Measurements from ENCODE around the gene MAFF.

The MAFF gene

DNA sequence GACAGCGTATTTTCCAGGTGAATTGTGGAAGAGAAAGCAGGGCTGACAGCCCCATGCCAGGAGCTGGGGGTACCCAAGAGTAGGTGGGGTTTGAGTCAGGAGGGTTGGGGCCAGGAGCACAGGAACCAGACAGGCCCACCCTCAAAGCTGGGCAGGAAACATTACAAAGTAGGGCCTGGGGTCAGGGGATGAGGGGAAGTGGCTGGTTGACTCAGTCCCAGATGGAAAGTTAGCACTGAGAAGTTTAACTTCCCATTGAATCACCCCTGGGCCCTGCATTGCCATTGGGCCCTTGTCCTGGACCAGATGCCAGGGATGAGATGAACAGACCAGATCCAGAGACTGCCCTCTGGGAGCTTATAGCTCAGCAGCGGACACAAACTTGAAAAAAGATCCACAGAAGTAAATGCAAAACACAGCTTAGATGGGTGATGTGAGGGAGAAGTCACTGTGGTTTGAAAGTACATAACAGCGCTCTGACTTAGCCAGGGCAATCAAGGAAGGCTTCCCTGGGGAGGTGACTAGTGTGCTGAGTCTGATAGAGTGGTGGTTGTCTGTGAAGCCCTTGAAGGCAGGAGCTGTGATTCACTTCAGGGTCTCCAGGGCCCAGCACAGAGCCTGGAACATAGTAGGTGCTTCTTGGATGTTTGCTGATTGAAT is 2.2 kb downstream of the MAFF start:
- Histone ChIP-seq H3K4me1 (ENCODE audit: low read depth, poor library complexity, severe bottlenecking) (peaks cover 39% of the 10 kb centered on the region), H4K20me1 (ENCODE audit: insufficient read depth) (no peaks in the 10 kb centered on the region), H3K9ac (no peak overlapping the region), H3K27me3 (ENCODE audit: insufficient read depth, low read depth) (no peaks in the 10 kb centered on the region), H3K4me2 (peak overlapping the region; percentile 98), H3K36me3 (ENCODE audit: insufficient read depth) (no peaks in the 10 kb centered on the region), H3K27ac (no peak overlapping the region), H2AFZ (ENCODE audit: low read depth) (no peak overlapping the region), H3K79me2 (ENCODE audit: insufficient read depth, low read depth) (no peaks in the 10 kb centered on the region; the same call in 1 of the 2 replicates), H3K4me3 (IDR thresholded peaks at IDR 0.05; ENCODE audit: insufficient read depth, low read depth, low read length) (no peak overlapping the region)
- TF ChIP-seq, protein P1, sequence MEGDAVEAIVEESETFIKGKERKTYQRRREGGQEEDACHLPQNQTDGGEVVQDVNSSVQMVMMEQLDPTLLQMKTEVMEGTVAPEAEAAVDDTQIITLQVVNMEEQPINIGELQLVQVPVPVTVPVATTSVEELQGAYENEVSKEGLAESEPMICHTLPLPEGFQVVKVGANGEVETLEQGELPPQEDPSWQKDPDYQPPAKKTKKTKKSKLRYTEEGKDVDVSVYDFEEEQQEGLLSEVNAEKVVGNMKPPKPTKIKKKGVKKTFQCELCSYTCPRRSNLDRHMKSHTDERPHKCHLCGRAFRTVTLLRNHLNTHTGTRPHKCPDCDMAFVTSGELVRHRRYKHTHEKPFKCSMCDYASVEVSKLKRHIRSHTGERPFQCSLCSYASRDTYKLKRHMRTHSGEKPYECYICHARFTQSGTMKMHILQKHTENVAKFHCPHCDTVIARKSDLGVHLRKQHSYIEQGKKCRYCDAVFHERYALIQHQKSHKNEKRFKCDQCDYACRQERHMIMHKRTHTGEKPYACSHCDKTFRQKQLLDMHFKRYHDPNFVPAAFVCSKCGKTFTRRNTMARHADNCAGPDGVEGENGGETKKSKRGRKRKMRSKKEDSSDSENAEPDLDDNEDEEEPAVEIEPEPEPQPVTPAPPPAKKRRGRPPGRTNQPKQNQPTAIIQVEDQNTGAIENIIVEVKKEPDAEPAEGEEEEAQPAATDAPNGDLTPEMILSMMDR (conservative IDR thresholded peaks at IDR 0.05; ENCODE audit: low read depth, low read length) = no peak

DNA sequence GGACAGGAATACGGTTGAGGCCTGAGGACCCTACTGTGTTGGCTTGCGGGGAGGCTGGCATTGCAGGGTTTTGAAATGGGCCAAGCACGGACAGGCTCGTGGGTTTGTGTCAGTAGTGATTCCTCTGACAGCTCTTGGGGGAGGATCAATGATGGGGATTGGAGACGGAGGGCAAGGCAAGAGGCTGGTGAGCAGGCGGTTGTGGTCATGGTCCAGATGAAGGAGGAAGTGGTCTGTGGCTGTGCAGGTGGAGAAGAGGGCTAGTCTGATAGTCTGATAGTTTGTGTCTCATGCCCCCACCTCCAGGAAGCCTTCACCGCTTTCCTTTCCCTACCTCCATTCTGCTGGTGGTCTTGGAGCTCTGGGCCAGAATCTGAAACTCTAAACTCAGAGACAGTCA is 3.0 kb downstream of the MAFF start:
- H3K36me3 ChIP-seq (ENCODE audit: insufficient read depth) = no peaks in the 10 kb centered on the region
- H3K79me2 ChIP-seq (ENCODE audit: insufficient read depth, low read depth) = no peaks in the 10 kb centered on the region; the same call in 1 of the 2 replicates
- no peak overlapping the region for H3K9ac ChIP-seq
- no peak overlapping the region for H2AFZ ChIP-seq (ENCODE audit: low read depth)
- H3K4me2 ChIP-seq = peak overlapping the region; percentile 26; the same call in 1 of the 2 replicates
- TF ChIP-seq, protein P1 (conservative IDR thresholded peaks at IDR 0.05; ENCODE audit: low read depth, low read length) = no peak
- H3K4me3 ChIP-seq (IDR thresholded peaks at IDR 0.05; ENCODE audit: insufficient read depth, low read depth, low read length) = no peak overlapping the region
- H4K20me1 ChIP-seq (ENCODE audit: insufficient read depth) = no peaks in the 10 kb centered on the region
- no peak overlapping the region for H3K27ac ChIP-seq
- no peaks in the 10 kb centered on the region for H3K27me3 ChIP-seq (ENCODE audit: insufficient read depth, low read depth)
- H3K4me1 ChIP-seq (ENCODE audit: low read depth, poor library complexity, severe bottlenecking) = peaks cover 34% of the 10 kb centered on the region

DNA sequence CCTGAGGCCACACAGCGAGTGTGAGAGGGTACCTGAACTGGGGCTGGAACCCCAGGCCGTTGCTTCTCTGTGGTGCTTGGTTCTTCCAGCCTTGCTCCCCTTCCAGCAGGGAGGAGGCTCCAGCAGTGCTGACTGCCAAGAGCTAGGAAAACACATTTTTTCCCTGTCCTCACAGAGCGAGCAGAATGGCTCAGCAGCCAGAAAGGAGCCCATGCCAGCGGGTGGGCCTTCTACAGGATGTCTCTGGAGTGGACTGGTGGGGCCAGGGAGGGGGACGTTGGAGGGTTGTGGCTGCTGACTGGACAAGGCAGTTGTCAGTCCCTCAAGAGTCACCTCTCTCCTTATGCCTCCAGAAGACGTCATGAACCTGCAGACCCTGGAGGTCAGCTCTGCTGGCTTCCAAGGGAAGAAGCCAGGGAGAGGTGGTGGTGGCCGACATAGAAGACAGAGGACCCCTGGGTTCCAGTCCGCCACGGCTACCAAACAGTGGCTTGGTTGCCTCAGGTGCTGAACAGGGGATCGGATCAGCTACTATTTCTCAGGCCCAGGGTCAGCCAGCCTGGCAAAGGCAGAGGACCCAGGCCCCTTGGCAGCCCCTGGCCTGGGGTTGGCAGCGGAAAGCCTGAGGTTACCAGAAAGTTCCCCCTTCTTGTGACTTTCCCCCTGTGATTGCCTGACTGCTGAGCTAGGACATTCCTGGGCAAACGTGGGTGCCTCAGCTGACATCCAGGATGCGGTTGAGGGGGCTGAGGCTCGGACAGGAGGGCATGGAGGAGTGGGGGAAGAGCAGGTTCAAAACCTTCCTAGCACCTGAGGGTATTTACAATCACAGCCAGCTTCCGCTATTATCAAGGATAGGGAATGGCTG is 3.7 kb downstream of the MAFF start:
- TF ChIP-seq, protein P1 (conservative IDR thresholded peaks at IDR 0.05; ENCODE audit: low read depth, low read length) = no peak
- no peak overlapping the region for H3K27ac ChIP-seq
- no peaks in the 10 kb centered on the region for H4K20me1 ChIP-seq (ENCODE audit: insufficient read depth)
- H3K4me2 ChIP-seq = peak overlapping the region; percentile 26; the same call in 1 of the 2 replicates
- no peak overlapping the region for H3K9ac ChIP-seq
- no peaks in the 10 kb centered on the region; the same call in 1 of the 2 replicates for H3K79me2 ChIP-seq (ENCODE audit: insufficient read depth, low read depth)
- H3K4me3 ChIP-seq (IDR thresholded peaks at IDR 0.05; ENCODE audit: insufficient read depth, low read depth, low read length) = no peak overlapping the region
- no peak overlapping the region for H2AFZ ChIP-seq (ENCODE audit: low read depth)
- no peaks in the 10 kb centered on the region for H3K27me3 ChIP-seq (ENCODE audit: insufficient read depth, low read depth)
- peaks cover 34% of the 10 kb centered on the region for H3K4me1 ChIP-seq (ENCODE audit: low read depth, poor library complexity, severe bottlenecking)
- no peaks in the 10 kb centered on the region for H3K36me3 ChIP-seq (ENCODE audit: insufficient read depth)

DNA sequence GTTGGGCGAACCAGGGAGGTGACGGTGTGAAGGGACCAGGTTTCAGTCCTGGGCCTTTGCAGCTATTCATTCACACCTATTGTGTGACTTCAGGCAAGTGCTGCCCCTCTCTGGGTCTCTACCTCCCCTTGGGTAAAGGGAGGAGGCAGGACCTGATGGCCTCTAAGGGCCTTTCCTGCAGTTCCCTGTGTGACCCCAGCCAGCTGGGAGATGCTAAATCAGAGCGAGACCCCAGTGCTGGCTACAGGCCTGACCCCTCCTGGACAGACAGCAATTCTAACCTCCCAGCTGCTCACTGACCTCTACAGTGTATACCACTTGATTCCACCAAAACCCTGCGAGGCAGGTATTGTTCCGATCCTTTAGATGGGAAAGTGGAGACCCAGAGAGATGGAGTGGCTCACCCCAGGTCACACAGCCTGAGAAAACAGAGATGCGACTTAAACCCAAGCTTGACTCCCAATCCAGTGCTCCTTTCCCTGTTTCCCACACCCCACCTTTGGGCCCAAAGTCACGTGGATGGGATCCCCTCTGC is 6.2 kb downstream of the MAFF start:
- no peak overlapping the region for H3K9ac ChIP-seq
- H3K27me3 ChIP-seq (ENCODE audit: insufficient read depth, low read depth) = no peaks in the 10 kb centered on the region
- no peak overlapping the region for H3K4me3 ChIP-seq (IDR thresholded peaks at IDR 0.05; ENCODE audit: insufficient read depth, low read depth, low read length)
- H3K4me2 ChIP-seq = no peak overlapping the region
- no peaks in the 10 kb centered on the region for H4K20me1 ChIP-seq (ENCODE audit: insufficient read depth)
- peaks cover 33% of the 10 kb centered on the region for H3K4me1 ChIP-seq (ENCODE audit: low read depth, poor library complexity, severe bottlenecking)
- no peak overlapping the region for H2AFZ ChIP-seq (ENCODE audit: low read depth)
- no peak overlapping the region for H3K27ac ChIP-seq
- no peaks in the 10 kb centered on the region for H3K36me3 ChIP-seq (ENCODE audit: insufficient read depth)
- TF ChIP-seq, protein P1 (conservative IDR thresholded peaks at IDR 0.05; ENCODE audit: low read depth, low read length) = no peak
- H3K79me2 ChIP-seq (ENCODE audit: insufficient read depth, low read depth) = no peaks in the 10 kb centered on the region; the same call in 1 of the 2 replicates

All from KMS-11 (cell line).